ACHN (cell line): ENCODE results near the gene BMP8A.
"Not testable (repeated sequence)": the region's sequence is repeated elsewhere in the genome, so short reads cannot be mapped to it uniquely, and the experiment has no call there.

Source experiments
- DNase-seq: peaks from one replicate; pipeline ENCODE4 v3.0.0-alpha.2; 2015
- in situ Hi-C: cut with HindIII; loops from 2 replicates; pipeline ENCODE4 v1.10.0; 2017; ENCODE audit warnings: low sequenced_read_pairs, low pct_ligation_motif_present, low pct_unique_long_range_greater_than_20kb

The BMP8A gene, protein sequence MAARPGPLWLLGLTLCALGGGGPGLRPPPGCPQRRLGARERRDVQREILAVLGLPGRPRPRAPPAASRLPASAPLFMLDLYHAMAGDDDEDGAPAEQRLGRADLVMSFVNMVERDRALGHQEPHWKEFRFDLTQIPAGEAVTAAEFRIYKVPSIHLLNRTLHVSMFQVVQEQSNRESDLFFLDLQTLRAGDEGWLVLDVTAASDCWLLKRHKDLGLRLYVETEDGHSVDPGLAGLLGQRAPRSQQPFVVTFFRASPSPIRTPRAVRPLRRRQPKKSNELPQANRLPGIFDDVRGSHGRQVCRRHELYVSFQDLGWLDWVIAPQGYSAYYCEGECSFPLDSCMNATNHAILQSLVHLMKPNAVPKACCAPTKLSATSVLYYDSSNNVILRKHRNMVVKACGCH

DNA sequence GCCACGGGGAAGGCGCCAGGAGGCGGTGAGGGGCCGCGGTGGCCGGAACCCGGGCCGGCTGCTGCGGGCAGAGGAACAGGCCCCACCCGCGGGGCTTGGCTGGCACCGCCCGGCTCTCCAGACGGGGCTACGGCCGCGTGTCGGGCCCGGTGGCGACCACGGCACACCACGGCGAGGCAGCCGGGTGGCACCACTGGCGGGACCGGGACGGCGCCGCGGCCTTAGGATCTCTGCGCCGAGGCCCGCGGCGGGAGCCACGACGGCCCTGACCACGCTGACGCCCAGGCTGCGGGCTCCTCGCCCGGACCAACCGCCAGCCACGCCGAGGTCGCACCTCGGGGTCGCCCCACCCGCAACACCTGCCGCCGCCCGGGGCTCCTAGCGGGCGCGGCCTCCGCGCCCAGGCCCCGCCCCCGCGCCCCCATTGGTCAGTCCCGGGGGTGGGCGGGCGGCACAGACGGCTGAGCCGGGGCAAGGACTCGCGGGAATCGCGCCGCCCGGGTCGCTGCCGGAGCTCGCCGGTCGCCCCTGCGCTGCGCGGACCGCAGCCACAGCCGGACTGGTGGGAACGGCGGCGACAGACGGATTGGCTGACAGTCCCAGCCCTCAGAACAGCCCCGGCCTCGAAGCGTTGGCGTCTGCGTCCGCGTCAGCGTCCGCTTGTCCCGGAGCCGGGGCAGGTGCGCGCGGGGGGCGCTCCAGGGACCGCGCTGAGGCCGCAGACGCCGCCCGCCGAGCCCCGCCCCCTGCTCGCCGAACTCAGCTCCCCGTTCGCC is at the start of gene BMP8A:
TSS of gene BMP8A (plus strand) at position 491 of the 776 bp plus-strand sequence. CDS start 356 bp downstream, outside the sequence.
- in situ Hi-C loops, result no loop called here
- peak; percentile 53 for DNase-seq

DNA sequence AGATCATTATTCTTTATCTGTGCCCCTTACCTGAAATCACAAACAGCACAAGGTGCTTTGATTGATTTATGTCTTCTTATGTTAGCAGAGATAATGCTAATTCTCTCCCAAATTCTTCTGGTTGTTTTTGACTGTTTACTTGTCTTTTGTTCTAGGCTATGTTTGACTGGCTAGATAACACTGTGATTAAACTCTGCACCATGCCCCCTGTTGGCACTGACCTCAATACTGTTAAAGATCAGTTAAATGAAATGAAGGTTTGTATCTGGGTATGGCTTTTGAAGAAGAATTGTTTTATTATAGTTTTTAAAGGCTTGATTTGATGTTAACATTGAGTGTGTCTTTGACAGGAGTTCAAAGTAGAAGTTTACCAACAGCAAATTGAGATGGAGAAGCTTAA is 49.6 kb upstream of the BMP8A start:
- DNase-seq, result no peak
- in situ Hi-C loops, result no loop called here

DNA sequence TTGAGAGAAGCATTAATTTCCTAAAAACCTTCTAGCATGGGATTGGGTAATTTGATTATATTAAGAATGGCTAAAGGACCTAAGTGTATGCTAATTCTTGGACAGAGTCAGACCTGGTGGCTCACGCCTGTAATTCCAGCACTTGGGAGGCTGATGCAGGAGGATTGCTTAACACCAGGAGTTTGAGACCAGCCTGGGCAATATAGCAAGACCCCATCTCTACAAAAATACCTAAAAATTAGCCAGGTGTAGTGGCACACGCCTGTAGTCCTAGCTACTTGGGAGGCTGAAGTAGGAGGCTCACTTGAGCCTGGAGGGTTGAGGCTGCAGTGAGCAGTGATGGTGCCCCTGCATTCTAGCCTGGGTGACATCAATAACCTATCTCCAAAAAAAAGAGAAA is 45.9 kb upstream of the BMP8A start:
- no peak for DNase-seq
- in situ Hi-C loops, result no loop called here

DNA sequence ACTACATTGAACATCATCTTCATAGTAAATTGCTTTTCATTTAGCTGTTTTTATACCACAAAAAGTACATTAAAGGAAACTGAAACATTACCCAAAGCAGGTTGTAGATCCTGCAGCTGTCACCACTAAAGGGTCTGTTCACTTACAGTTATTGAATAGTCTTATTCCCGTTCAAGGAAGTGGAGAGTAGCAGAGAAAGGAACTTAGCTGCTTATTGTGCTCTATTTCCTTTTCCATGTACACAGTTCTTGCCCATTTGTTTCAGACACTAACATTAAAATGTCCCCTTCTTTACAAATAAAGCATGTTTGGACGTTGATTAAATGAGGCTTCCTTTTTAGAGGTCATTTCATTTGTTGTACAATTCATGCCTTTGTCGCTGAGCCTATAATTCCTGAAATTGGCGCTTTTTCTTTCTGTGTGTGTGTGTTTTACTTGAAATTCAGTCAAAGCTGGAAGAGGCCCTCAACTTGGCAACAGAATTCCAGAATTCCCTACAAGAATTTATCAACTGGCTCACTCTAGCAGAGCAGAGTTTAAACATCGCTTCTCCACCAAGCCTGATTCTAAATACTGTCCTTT is 44.4 kb upstream of the BMP8A start:
- no peak for DNase-seq
- in situ Hi-C loops, result no loop called here

DNA sequence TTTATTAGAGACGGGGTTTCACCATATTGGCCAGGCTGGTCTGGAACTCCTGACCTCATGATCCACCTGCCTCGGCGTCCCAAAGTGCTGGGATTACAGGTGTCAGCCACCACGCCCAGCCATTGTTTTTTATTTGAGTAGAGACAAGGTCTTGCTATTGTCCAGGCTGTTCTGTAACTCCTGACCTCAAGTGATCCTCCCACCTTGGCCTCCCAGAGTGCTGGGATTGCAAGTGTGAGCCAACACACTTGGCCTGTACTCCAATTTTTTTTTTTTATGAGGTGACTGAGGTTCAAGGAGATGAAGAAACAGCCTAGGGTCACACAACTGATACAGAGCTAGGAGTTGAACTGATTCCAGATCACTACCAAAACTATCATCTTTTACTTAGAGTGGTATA is 41.4 kb upstream of the BMP8A start:
- DNase-seq, in situ Hi-C loops: not testable (repeated sequence)

DNA sequence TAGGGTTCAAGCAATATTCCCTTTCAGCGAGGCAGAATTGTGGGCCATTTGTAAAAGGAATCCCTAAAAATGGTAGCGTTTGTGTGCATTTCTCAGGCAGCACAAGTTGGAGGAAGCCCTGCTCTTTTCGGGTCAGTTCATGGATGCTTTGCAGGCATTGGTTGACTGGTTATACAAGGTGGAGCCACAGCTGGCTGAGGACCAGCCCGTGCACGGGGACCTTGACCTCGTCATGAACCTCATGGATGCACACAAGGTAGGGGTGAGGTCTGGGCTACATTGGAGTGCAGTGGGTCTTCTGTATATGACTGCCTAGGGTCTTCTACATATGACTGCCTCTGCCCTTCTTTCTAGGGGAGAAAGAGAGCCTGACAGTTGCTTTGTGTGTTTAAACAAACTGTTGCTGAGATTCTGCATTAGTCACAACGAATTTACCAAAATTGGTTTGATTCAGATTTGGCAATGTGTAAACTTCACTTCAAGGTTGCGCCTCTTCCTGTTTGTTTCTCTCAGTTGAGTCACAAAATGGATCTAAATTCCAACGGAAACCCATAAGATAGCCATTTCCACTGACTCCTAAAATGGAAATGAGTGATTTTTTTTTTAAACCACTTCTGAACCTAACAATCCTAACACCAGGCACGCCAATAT is 40.4 kb upstream of the BMP8A start:
- in situ Hi-C loops, result no loop called here
- DNase-seq, result no peak

DNA sequence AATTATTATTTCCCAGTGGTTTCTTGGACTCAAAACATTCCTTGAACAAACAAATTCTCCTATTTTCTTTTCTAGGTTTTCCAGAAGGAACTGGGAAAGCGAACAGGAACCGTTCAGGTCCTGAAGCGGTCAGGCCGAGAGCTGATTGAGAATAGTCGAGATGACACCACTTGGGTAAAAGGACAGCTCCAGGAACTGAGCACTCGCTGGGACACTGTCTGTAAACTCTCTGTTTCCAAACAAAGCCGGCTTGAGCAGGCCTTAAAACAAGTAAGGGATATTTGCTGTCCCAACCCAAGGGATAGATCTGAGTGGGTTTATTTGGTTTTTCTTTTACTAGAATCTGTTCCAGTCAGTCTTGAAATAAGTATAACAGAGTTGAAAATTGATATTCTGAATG is 39.4 kb upstream of the BMP8A start:
- in situ Hi-C loops, result no loop called here
- no peak for DNase-seq

DNA sequence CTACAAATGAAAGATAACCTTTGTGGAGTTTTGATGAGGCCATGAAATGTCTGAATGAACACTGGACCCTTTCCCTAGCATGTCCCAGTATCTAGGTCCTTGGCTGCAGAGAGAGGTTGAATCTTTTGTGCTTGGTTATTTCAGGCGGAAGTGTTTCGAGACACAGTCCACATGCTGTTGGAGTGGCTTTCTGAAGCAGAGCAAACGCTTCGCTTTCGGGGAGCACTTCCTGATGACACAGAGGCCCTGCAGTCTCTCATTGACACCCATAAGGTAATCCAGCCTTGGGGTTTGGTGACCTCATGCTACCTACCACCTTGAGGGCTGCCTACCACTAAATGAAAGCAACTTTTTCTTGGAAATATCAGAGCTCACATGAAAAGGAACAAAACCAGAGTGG is 38.9 kb upstream of the BMP8A start:
- in situ Hi-C loops, result no loop called here
- DNase-seq, result no peak

DNA sequence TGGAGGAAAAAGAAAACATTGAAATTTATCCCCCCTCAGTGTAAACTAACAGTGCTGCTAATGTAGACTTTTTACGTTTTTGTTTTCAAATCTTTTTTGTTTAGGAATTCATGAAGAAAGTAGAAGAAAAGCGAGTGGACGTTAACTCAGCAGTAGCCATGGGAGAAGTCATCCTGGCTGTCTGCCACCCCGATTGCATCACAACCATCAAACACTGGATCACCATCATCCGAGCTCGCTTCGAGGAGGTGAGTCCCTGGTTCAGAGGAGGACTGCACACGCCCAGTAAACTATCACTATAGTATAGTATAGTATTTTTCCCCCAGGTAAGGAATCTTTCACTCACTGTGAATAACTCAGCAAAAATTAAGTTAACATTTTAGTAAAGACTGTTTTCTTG is 37.8 kb upstream of the BMP8A start:
- in situ Hi-C loops, result no loop called here
- no peak for DNase-seq

DNA sequence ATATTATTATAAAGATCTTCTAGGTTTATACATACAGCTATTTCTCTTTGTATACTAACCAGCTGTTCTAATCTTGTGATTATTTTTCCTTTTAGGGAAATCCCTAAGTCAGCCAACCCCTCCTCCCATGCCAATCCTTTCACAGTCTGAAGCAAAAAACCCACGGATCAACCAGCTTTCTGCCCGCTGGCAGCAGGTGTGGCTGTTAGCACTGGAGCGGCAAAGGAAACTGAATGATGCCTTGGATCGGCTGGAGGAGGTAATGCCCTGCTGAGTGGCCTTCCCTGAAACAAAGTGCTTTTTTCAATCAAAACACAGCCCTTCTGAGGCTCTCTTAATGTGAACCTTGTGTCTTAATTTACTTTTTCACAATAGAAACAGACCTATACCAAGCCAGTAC is 32.4 kb upstream of the BMP8A start:
- in situ Hi-C loops, result no loop called here
- DNase-seq, result no peak

DNA sequence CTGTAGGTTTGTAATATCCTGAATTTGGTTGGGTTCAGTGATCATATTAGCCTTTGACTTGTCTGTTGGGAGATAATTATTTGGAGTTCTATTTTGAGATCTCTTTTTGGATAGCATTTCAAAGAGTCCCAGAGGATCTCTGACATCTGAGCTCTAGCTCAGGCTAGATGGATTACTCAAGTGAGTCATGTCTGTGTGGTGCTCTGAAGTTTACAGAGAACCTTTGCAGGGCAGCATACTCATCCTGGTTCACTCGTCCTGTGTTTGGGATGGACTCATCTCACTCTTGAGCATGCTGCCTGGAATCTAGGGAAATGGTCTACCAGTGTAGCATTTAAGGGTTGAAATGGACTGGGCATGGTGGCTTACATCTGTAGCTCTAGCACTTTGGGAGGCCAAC is 29.4 kb upstream of the BMP8A start:
- in situ Hi-C loops, result no loop called here
- DNase-seq, result no peak

DNA sequence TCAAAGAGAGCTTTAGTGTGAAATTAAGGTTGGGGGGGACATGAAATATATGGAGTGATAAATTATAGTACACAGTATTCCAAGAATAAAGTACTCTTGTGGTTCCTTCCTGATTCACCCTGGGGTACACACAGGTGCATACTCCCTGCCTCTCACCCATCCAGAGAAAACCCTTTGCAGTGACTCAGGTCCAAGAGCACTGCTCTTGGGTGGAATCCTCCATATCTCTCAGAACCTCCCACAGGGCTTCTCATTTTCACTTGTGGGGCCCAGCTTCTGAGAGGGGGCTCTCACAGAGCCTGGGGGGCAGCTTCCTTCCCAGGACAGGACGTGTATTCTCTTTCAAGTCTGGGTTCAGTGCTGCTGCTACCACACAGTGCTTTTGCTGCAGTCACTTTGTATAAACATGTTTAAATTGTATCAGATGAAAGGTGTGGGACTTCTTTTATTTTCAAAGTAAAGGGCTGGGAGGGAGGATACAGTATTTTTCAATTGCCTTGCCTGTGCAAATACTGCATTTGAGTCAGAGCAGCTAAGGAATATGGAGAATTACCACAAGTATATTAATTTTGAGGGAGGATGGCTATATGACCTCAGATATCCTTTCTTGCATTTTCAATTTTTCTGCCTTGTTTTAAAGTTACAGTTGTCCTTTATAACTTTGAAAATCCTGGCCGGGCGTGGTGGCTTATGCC is 24.9 kb upstream of the BMP8A start:
- no peak for DNase-seq
- in situ Hi-C loops, result no loop called here

DNA sequence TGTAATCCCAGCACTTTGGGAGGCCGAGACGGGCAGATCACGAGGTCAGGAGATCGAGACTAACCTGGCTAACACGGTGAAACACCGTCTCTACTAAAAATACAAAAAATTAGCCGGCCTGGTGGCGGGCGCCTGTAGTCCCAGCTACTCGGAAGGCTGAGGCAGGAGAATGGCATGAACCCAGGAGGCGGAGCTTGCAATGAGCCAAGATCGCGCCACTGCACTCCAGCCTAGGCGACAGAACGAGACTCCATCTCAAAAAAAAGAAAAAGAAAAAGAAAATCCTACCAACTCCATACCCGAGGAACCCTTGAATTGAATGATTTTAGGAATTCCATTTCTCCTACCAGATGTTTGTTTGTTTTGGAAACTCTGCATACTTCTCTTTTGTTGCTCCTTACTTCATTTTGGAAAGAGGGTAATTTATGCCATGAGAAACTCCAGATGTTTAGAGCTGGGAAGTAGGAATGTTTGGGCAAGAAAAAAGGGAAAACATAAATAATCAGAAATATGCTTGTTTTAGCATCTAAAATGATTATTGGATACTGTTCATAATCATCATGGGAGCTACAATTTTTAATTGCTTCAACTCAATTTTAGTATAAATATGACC is 24.2 kb upstream of the BMP8A start:
- in situ Hi-C loops, DNase-seq: not testable (repeated sequence)

DNA sequence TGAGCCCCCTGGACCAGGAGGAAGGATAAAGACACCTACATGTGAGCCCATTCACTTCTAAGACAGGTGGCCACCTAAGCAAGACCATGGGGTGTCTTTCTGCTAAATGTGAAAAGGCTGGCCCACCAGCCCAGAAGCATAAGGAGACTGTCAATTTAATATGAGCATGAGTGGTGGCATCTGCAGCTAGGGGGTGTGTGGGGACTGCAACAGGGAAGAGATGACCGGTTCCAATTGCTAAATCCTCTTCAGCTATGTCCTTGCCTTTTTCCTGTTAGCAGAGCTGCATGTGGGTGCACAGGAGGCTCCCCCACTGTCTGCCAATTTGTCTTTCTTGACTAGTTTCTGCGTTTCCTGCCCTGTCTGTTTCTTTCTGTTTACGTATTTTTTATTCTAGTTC is 22.3 kb upstream of the BMP8A start:
- in situ Hi-C loops, result no loop called here
- DNase-seq, result no peak

DNA sequence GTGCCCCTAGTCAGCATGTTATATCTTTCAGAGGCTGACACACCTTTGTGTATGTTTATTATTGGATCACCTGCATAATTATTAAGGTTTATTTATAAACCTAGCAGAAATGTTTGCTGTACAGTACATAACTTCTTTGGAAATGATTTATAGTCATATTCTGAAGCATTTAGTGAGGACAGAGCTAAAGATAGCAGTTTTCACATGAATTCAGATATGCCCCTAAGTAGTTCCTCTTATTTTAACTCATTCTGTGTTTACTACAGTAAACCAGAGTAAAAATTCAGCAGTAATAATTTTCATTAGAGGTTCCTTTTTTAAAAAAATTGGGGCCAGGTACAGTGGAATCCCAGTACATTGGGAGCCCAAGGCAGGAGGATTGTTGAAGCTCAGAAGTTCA is 21.4 kb upstream of the BMP8A start:
- in situ Hi-C loops, result no loop called here
- no peak for DNase-seq

DNA sequence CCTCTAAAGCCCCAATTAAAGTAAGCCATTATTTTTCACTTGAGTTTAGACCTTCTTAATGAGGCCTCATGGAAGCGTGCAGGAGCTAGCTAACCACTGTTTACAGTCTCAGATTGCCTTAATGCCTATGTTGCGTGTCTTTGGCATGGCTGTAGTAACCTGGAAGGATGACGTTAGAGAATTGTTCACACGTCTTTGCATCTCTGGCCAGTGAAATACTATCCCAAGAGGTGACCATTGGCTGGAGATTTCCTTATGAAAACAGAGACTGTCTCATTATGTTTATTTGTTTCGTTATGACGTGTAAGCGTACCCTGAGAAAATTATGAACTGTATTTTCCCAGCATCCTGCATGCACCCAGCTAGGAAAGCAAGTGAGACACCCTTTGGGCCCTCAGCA is 18.6 kb upstream of the BMP8A start:
- DNase-seq, result no peak

DNA sequence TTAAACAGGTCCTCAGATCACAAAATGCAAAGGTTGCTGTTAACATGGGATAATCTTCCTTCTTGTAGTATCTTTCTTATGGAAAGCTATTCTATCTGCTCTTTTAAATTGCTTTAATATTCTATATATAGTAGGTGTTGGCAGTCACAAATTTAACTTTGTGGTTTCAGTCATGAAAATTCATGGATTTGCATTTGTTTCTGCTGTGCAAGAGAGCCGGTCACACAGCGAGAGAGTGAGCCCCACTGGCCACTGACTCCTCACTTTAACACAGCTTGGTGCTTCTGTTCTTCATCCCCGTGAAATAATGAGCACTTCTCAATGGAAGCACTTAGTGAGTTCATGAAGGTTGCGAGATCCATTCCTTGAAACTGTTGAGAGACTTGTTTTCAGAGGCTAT is 18.1 kb upstream of the BMP8A start:
- no peak for DNase-seq
- in situ Hi-C loops, result no loop called here

More for the DNA sequence above, 18.6 kb upstream of the BMP8A start:
- in situ Hi-C loops, result no loop called here

DNA sequence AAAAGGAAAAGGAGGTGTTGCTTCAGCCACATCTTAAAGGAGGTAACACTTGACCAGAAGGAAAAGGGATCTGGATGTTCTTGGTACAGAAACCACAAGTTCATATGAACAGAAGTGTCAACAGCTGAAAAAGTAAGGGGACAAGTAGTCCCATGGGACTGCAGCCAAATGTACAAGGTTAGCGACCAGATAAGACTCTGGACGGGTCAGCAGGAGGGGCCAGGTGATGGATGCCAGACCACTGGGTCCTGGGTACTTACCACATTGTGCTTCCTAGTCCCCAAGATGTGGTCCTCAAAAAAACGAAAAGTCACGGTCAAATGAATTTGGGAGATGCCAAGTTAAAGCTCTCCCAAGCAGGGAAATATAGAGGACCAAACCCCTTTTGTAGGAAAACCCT is 16.6 kb upstream of the BMP8A start:
- in situ Hi-C loops, result no loop called here
- DNase-seq, result no peak
